DND-41 (cell line): Measurements from ENCODE around the gene NLRP6.
A peak's percentile ranks its signal among the peaks of the same experiment; 100 is the strongest.

Experiments used
- ATAC-seq: fragments of 200-7000 bp; cut with Tn5 transposase; 3 replicates; pipeline ENCODE4 v1.9.1; 2021; ENCODE audit warnings: low read depth; ENCODE audit not compliant: insufficient read depth
- DNase-seq: peaks from one replicate; pipeline ENCODE4 v3.0.0-alpha.2; 2020
- H2AFZ ChIP-seq: 2 replicates; pipeline ENCODE4 v1.6.0; 2012; ENCODE audit warnings: low read depth, low read length
- H3K27ac ChIP-seq: 2 replicates; pipeline ENCODE4 v1.5.1; 2012; ENCODE audit warnings: low read length, inconsistent platforms
- H3K27me3 ChIP-seq: fragments of 200-600 bp; sonication (generic); 2 replicates; pipeline ENCODE4 v1.6.0; 2012; ENCODE audit warnings: low read length, mild to moderate bottlenecking, inconsistent platforms; ENCODE audit not compliant: insufficient read depth, poor library complexity
- H3K36me3 ChIP-seq: 2 replicates; pipeline ENCODE4 v1.5.1; 2012; ENCODE audit warnings: low read length, inconsistent platforms; ENCODE audit not compliant: insufficient read depth
- H3K4me1 ChIP-seq: 2 replicates; pipeline ENCODE4 v1.5.1; 2012; ENCODE audit warnings: mild to moderate bottlenecking, low read length; ENCODE audit not compliant: insufficient read depth
- H3K4me2 ChIP-seq: 2 replicates; pipeline ENCODE4 v1.6.0; 2012; ENCODE audit warnings: mild to moderate bottlenecking, moderate library complexity, low read length, inconsistent platforms; ENCODE audit not compliant: insufficient read depth
- H3K4me3 ChIP-seq, 2 experiments: fragments of 200-600 bp in 1 of 2; shearing (Covaris generic) in 1 of 2; 2 replicates each; pipeline ENCODE4 v1.5.1; 2012 to 2016; ENCODE audit warnings: inconsistent platforms in 2 of 2, low read length in 2 of 2, mild to moderate bottlenecking in 2 of 2, low read depth in 1 of 2, moderate library complexity in 1 of 2
- H3K79me2 ChIP-seq: 2 replicates; pipeline ENCODE4 v1.6.0; 2012; ENCODE audit warnings: low read length, inconsistent platforms; ENCODE audit not compliant: insufficient read depth
- H3K9ac ChIP-seq: 2 replicates; pipeline ENCODE4 v1.6.0; 2012; ENCODE audit warnings: low read depth, mild to moderate bottlenecking, inconsistent platforms, low read length, moderate library complexity
- H3K9me3 ChIP-seq: 2 replicates; pipeline ENCODE4 v1.5.1; 2012; ENCODE audit warnings: low read length, moderate library complexity, mild to moderate bottlenecking, inconsistent platforms; ENCODE audit not compliant: insufficient read depth, severe bottlenecking
- H4K20me1 ChIP-seq: 2 replicates; pipeline ENCODE4 v1.6.0; 2012; ENCODE audit warnings: low read length; ENCODE audit not compliant: insufficient read depth
- CTCF ChIP-seq: IDR thresholded peaks from 2 replicates; pipeline ENCODE4 v1.5.1; 2012; ENCODE audit warnings: borderline replicate concordance, low read length, moderate library complexity, mild to moderate bottlenecking; ENCODE audit not compliant: poor library complexity, severe bottlenecking; ENCODE audit errors: extremely low read depth
- EZH2 ChIP-seq: IDR thresholded peaks from 3 replicates; pipeline ENCODE4 v1.6.1; 2012; ENCODE audit warnings: borderline replicate concordance, low read depth, mild to moderate bottlenecking, moderate library complexity, low read length, inconsistent platforms; ENCODE audit not compliant: severe bottlenecking

Gene NLRP6

GRCh38 chr11:244376-244775 is 33.8 kb upstream of the NLRP6 start:
- ATAC-seq = no peak
- Histone ChIP-seq H3K36me3 (peaks cover 95% of the 10 kb centered on the region), H4K20me1 (peaks cover 9% of the 10 kb centered on the region; the same call in 1 of the 2 replicates)

GRCh38 chr11:249062-249461 is 29.1 kb upstream of the NLRP6 start:
- Histone ChIP-seq H3K27ac (no peak overlapping the region), H3K4me3 (no peak overlapping the region), H4K20me1 (peaks cover 5% of the 10 kb centered on the region; the same call in 1 of the 2 replicates), H2AFZ (no peak overlapping the region), H3K79me2 (0 out of 2 replicates have a peak, but pooled peaks cover 2% of the 10 kb centered on the region), H3K9me3 (no peaks in the 10 kb centered on the region), H3K4me2 (no peak overlapping the region), H3K9ac (no peak overlapping the region), H3K4me1 (no peaks in the 10 kb centered on the region), H3K27me3 (no peaks in the 10 kb centered on the region), H3K36me3 (peaks cover 98% of the 10 kb centered on the region)
- no peak for TF ChIP-seq EZH2
- no peak for TF ChIP-seq CTCF
- DNase-seq (no peak), ATAC-seq (no peak)

More at GRCh38 chr11:244376-244775, 33.8 kb upstream of the NLRP6 start:
- Histone ChIP-seq H3K4me1 (peaks cover 10% of the 10 kb centered on the region; the same call in 1 of the 2 replicates), H3K27me3 (no peaks in the 10 kb centered on the region), H3K9ac (no peak overlapping the region), H3K27ac (no peak overlapping the region), H2AFZ (no peak overlapping the region), H3K79me2 (peaks cover 39% of the 10 kb centered on the region), H3K4me2 (no peak overlapping the region), H3K9me3 (no peaks in the 10 kb centered on the region), H3K4me3 (no peak overlapping the region)
- no peak for TF ChIP-seq CTCF
- no peak for TF ChIP-seq EZH2
- no peak for DNase-seq

GRCh38 chr11:250274-250673 is 27.9 kb upstream of the NLRP6 start:
- peaks cover 86% of the 10 kb centered on the region for H3K36me3 ChIP-seq
- no peak overlapping the region for H3K9ac ChIP-seq
- no peak overlapping the region for H2AFZ ChIP-seq

More at GRCh38 chr11:250274-250673, 27.9 kb upstream of the NLRP6 start:
- peaks cover 5% of the 10 kb centered on the region; the same call in 1 of the 2 replicates for H4K20me1 ChIP-seq
- no peaks in the 10 kb centered on the region for H3K27me3 ChIP-seq
- no peaks in the 10 kb centered on the region for H3K4me1 ChIP-seq
- ATAC-seq (no peak), DNase-seq (no peak)
- TF ChIP-seq CTCF = no peak
- no peak for TF ChIP-seq EZH2
- 0 out of 2 replicates have a peak, but pooled peaks cover 2% of the 10 kb centered on the region for H3K79me2 ChIP-seq
- no peak overlapping the region for H3K4me2 ChIP-seq
- no peak overlapping the region for H3K4me3 ChIP-seq
- H3K9me3 ChIP-seq = no peaks in the 10 kb centered on the region
- H3K27ac ChIP-seq = 0 out of 2 replicates have a peak overlapping the region, but pooled peaks have one; percentile 2
